GM21381 (cell line): ENCODE measurements around the gene PTBP3.
"Not testable (repeated sequence)": the region's sequence is repeated elsewhere in the genome, so short reads cannot be mapped to it uniquely, and the experiment has no call there.

Experiments
- ATAC-seq: cut with Tn5 transposase; IDR thresholded peaks from one replicate; pipeline ENCODE4 v1.9.1; 2021; ENCODE audit warnings: mild to moderate bottlenecking, moderate library complexity; ENCODE audit not compliant: unreplicated experiment

PTBP3 gene

DNA sequence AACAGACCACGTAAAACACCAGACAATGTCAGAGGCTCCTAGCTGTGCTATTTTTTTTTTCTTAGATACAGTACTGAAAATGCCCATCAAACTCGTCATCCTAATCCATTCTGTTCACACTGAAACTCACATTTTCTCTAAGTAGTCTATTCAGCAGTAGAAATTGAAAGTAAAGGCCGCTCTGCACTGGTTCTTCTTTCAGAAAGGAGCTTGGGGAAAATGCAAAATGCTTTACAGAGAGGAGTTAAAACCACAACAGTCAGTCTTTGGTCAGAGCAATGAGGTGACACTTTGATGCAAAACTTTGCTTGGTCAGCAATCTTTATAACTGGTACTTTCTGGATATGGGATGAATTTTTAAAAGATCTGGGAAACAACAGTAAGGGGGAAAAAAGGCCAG lies 114.5 kb downstream of the PTBP3 start:
- ATAC-seq: peak; percentile 99

- no peak for ATAC-seq
Observed at GRCh38 chr9:112212926-112213325, 120.5 kb downstream of the PTBP3 start.

DNA sequence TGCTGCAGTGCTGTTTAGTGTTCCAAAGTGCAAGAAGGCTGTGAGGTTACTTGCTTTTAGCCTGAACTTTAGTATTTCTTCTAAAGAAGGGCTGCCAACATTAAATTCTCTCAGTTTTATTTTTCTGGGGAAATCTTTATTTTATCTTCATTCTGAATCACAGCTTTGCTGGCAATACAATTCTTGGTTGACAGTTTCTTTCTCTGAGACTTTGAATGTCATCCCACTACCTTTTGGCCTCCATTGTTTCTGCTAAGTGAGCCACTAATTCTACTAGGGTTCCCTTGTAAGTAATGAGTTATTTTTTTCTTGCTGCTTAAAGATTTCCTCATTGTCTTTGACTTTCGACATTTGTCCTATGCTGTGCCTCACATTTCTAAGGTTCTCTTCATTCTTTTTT lies 126.0 kb downstream of the PTBP3 start:
- no peak for ATAC-seq

DNA sequence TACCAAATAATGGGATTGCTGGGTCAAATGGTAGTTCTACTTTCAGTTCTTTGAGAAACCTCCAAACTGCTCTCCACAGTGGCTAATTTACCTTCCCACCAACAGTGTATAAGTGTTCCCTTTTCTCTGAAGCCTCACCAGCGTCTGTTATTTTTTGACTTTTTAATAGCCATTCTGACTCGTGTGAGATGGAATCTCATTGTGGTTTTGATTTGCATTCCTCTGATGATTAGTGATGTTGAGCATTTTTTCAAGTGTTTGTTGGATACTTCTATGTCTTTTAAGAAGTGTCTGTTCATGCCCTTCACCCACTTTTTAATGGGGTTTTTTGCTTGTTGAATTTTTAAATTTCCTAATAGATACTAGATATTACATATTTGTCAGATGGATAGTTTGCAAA lies 129.9 kb downstream of the PTBP3 start:
- no peak for ATAC-seq

GRCh38 chr9:112200711-112201110 lies 132.7 kb downstream of the PTBP3 start:
- no peak for ATAC-seq

DNA sequence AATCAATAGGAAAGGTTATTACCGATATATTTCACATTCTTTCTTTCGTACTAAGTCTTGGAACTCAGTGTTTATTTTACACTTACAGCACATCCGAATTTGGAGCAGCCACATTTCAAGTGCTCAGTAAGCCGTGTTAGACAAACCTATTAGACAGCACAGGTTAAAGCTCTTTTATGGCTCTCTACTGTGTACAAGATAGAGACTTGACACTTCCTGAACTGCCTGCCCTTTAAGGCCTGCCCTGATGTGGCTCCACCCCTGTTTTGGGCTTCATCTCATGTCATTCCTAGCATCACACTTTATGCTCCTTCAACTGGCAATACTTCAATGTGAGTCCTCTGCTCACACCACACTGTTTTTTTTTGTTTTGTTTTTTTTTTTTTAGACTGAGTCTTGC lies 134.8 kb downstream of the PTBP3 start:
- ATAC-seq: no peak

DNA sequence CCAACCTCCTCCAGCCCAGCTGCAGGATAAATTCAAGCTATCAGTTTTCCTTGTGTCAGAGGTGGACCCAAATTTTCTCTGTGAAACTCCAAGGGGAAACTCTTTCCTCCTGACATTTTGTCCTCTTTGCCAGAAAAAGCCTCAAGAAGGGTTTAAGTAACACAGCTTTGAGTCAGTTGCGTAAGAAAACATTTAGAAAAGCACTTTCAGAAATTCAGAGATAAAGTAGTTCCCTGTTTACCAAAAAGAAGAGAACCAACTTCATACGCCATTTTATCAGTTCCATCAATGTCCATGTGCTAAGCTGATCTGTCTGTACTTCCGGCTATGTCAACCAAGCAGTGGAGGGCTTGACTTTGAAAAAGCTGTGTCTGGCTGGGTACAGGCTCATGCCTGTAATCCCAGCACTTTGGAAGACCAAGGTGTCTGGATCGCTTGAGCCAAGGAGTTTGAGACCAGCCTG lies 138.4 kb downstream of the PTBP3 start:
- no peak for ATAC-seq

DNA sequence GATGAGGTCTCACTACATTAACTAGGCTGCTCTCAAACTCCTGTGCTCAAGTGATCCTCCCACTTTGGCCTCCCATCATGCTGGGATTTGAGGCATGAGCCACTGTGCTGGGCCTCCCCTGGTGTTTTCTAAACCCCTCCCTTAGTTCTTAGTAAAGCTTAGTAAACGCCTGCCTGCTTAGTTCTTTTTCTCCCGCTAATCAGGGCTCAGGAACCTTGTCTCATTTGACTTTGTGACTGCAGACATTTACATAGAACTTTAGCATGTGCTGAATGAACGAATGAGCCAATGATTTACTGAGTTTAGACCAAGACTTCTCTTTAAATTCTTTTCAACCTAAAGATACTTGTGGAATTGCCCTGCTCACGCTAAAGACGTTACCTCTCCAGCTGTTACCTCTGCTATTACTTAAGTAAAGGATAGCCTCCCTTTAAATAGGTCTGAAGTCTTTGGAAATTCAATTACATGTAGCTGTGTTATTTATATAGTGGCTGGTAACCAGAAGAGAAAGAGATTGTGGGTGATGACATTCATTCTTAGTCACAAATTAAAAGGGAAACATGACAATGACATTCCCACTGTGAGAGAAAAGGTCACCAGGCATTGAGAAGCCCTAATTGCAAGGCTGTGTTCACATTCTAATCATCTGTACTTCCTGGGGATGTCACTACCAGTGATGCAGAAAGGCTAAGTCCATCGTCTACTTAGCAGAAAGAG lies 139.7 kb downstream of the PTBP3 start:
- no peak for ATAC-seq

- ATAC-seq: not testable (repeated sequence)
Observed at GRCh38 chr9:112190320-112190719, 143.1 kb downstream of the PTBP3 start.

- no peak for ATAC-seq
Observed at GRCh38 chr9:112188884-112189283, 144.5 kb downstream of the PTBP3 start.

DNA sequence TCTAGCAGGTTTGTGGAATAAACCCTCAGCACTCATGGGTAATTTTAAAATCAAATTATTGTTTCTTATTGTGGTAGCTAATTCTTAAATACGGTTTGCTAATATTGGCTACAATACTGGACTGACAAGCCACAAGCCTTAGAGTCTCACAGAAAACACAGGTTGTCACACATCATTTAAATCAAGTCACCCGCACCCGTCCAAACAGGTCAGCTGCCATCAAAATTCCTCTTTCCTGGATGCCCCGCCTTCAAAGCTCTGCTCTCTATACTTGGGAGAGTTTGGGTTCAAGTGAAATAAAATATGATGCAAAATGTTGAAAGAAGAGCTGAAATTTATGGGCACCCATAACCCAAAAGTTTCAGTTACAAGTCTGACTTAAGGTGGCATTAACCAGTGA lies 146.0 kb downstream of the PTBP3 start:
- ATAC-seq: no peak

- no peak for ATAC-seq
Observed at GRCh38 chr9:112186695-112187094, 146.7 kb downstream of the PTBP3 start.

DNA sequence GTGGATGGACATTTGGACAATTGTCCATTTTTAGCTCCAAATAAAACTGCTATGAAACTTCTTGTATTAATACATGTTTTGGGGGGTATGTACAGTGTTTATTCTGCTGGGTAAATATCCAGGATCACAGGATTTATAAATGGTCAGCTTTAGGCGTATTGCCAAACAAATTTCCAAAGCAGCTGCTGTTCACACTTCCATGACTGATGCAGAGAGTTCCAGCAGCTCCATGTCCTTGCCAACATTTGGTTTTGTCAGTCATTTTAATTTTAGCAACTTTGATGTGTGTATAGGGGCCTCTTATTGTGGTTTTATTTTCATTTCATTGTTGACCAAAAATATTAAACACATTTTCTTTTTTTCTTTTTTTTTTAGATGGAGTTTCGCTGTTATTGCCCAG lies 148.5 kb downstream of the PTBP3 start:
- ATAC-seq: no peak

GRCh38 chr9:112184221-112184620 lies 149.2 kb downstream of the PTBP3 start:
- no peak for ATAC-seq

DNA sequence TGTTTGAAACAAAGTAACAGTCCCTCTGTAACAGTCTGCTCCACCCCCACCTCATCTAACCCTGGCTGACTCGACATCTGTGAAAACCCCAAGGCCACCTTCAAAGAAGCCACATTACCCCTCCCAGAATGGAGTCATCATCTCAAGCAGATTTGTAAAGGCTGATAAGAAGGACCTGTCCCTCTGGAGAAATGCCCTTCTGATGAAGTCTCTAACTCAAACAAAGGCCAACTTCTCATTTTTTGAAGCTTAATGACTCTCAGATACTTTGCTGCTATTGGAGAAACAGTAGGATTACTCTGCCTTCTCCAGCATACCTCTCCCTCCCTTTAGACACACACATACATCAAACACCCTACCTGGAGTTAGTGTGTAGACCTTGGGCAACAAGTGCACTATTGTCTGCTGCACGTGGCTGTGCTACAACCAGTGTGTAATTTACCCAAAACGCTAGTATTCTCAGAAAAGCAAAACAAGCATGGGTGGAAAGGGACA lies 153.0 kb downstream of the PTBP3 start:
- ATAC-seq: no peak

GRCh38 chr9:112179816-112180215 lies 153.6 kb downstream of the PTBP3 start:
- ATAC-seq: no peak

GRCh38 chr9:112176524-112176923 lies 156.9 kb downstream of the PTBP3 start:
- ATAC-seq: no peak

DNA sequence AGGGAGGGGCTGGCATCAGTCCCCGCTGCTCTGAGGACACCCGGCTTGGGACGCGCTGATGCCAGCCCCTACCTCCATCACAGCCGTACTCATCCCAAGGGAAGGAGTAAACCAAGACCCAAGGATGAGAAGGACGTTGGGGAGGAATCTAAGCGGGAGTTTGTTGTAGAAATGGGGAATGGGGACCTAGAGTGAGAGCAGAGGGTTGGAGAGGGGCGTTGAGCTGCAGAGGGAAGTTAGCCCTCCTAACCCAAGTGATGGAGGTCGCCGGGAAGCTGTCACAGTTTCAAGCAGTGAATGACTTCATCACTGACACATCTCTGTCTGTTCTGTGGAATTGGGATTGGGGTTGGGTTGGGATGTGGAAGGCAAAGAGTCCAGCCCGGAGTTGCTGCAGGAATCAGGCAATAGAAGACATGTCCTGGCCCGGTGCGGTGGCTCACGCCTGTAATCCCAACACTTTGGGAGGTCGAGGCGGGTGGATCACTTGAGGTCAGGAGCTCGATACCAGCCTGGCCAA lies 157.6 kb downstream of the PTBP3 start:
- no peak for ATAC-seq

DNA sequence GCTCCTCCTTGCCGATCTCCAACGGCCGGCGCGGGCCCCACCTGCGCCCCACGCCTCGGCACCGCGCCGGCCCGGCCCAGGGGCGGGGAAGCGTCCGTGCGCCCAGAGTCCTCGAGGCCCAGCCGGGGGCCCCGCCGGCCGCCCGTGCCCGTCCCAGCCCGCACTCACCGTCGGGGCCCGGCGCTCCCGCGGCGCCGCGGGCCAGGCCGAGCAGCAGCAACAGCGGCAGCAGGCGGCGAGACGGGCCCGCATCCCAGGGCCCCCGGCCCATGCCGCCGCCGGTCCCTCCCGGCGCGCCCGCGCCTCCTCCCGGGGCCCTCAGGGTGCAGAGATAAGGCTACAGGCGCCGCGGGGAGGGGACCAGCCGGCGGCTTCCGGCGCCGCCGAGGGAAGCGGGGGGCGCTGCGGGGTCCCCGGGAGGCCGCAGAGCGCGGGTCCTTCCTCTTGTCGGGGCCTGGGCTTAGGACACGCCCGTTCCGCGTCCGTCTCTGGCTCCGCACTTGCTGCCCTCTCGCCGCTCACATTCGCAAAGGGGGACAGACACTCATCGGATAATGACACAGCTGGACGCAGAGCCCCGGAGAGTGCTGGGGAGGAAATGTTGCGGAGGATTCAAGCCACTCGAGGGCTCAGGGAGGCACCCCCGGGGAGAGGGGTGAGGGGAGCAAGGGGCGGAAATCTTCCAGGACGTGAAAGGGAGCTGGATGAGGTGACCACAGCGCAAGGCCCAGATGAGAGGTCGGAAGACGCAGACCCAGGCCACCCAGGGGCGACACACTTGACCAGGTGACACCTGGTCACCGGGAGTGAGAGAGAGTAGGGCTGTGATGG lies 158.2 kb downstream of the PTBP3 start, which contains the start of gene SUSD1:
SUSD1 (minus strand) TSS at position 333 of the 831 bp plus-strand sequence; CDS start at position 271, 62 bp downstream.
- peak; percentile 41 for ATAC-seq

DNA sequence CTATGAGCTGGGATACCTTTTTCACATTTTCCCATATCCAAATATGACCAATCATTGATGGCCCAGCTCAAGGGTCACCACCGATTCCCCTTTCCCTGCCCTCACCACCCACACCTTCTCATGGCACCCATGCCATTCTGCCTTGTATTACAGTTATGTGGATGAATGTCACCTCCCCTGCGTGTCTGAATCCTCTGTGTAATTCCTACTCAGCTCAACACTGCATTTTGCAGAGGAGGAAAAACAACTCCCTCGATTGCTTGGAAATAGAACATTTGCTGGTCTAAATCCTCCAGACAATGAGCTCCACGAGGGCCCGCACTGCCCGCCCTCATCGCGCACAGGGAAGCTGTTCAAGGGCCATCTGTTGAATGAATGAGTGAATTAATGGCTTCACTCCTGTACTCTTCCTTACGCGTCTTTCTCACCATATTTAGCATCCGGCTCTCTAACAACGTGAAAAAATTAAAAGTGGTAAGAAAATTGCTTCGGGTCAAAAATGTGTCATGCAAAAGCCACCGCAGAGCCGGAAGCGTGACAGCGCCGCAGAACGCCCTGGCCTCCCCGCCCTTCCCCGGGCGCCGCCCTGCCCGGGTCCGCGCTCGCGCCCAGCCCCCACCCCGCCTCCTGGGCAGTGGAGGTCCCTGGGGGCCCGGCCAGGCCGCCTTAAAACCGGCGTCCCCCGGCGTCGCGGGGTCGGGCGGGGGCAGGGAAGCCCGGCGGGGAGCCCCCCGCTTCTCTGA lies 159.0 kb downstream of the PTBP3 start:
- ATAC-seq: peak; percentile 76
